Stimulated activated naive CD8-positive, alpha-beta T cell treated with anti-CD3 and anti-CD28 coated beads, Interleukin-15, amount 100 ng/mL, for 72 hours (primary cell): ENCODE data around the gene TRIP12.
A peak's percentile ranks its signal among the peaks of the same experiment; 100 is the strongest.
"Not testable (repeated sequence)": the region's sequence is repeated elsewhere in the genome, so short reads cannot be mapped to it uniquely, and the experiment has no call there.

ENCODE experiments used
- ATAC-seq: fragments of 150-1000 bp; cut with Tn5 transposase; 2 replicates; pipeline ENCODE4 v1.10.0; 2021; ENCODE audit warnings: mild to moderate bottlenecking, moderate library complexity
- DNase-seq, 2 donors: peaks; one replicate each; pipeline ENCODE4 v3.0.0; 2021 to 2022
- H3K27ac Mint-ChIP-seq, 2 donors: one replicate each; pipeline ENCODE4 v1.8.0; 2022; ENCODE audit warnings: mild to moderate bottlenecking in 2 of 2, mixed read lengths in 2 of 2, moderate library complexity in 2 of 2
- H3K27me3 Mint-ChIP-seq: one replicate; pipeline ENCODE4 v1.8.0; 2022; ENCODE audit warnings: mixed read lengths
- H3K4me1 Mint-ChIP-seq: one replicate; pipeline ENCODE4 v1.8.0; 2022; ENCODE audit warnings: mild to moderate bottlenecking, mixed read lengths
- H3K4me3 Mint-ChIP-seq, 2 donors: one replicate each; pipeline ENCODE4 v1.8.0; 2022; ENCODE audit warnings: mild to moderate bottlenecking in 2 of 2, mixed read lengths in 2 of 2, moderate library complexity in 1 of 2
- H3K9me3 Mint-ChIP-seq, 2 donors: one replicate each; pipeline ENCODE4 v1.8.0; 2022; ENCODE audit warnings: mixed read lengths in 2 of 2

TRIP12 gene

DNA sequence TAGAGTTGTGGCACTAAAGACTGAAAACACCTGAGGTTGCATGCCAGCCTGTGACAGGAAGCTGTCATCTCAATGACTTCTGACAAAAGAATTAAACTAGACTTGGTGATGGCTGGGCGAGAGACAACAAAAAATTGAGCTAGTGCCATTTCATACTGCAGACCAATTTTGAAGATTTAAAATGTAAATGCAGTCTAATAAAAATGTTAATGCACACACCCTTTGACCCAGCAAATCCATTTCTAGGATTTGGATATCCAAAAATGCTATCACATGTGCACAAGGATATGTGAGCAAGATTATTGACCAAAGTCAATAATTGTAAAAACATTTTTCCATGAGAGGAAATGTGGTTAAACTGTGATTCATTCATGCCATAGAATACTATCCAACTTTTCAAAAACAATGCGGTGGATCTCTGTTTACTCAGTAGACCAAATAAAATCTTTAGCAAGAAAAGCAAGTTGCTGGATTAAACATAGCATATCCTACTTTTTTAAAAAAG is 6.1 kb upstream of the TRIP12 start:
- DNase-seq (no peak), ATAC-seq (no peak)
- H3K4me1 Mint-ChIP-seq: peaks cover 31% of the 10 kb centered on the region
- H3K4me3 Mint-ChIP-seq: no peak overlapping the region
- no peaks in the 10 kb centered on the region for H3K27me3 Mint-ChIP-seq
- no peak overlapping the region for H3K27ac Mint-ChIP-seq
- no peaks in the 10 kb centered on the region for H3K9me3 Mint-ChIP-seq

DNA sequence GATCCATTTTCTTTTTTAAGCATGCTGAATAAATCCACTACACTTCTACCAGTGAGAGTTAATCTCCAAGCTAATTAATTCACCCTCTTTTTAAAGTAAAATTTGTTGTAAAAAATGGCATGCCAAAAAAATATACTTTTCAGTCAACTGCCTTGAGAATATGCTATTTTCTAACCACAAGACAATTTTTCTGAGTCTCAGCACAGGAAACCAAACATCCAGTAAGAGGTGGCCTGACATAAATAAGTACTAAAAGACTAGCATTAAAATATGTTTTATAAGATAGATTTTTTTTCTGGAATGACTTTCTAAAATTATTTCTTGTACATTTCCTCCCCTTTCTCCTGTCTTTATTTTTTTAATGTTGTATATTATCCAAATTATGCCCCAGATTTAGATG is 3.4 kb upstream of the TRIP12 start:
- no peak overlapping the region for H3K4me3 Mint-ChIP-seq
- ATAC-seq: no peak

DNA sequence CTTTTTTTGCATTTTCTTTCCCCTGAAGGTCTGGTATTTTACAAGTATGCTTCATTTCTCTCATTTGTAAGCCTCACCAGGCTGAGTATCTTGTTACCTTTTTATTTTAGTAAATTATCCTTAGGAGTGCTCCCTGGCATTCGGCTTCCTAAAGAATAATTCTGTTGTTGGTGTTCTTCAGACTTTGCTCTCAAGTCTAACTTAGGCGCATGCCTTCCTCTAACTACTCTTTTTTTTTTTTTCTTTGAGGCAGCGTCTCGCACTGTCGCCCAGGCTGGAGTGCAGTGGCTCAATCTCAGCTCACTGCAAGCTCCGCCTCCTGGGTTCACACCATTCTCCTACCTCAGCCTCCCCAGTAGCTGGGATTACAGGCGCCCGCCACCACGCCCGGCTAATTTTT is 2.7 kb upstream of the TRIP12 start:
- Mint-ChIP-seq H3K4me1 (peaks cover 30% of the 10 kb centered on the region), H3K4me3 (peak overlapping the region in 1 of 2 donors; percentile 43)
- H3K27ac Mint-ChIP-seq, H3K27me3 Mint-ChIP-seq, ATAC-seq, DNase-seq, H3K9me3 Mint-ChIP-seq: not testable (repeated sequence)

More for the DNA sequence above, 3.4 kb upstream of the TRIP12 start:
- DNase-seq: no peak
- Mint-ChIP-seq H3K27me3 (no peaks in the 10 kb centered on the region), H3K4me1 (peaks cover 25% of the 10 kb centered on the region), H3K27ac (no peak overlapping the region), H3K9me3 (no peaks in the 10 kb centered on the region)

DNA sequence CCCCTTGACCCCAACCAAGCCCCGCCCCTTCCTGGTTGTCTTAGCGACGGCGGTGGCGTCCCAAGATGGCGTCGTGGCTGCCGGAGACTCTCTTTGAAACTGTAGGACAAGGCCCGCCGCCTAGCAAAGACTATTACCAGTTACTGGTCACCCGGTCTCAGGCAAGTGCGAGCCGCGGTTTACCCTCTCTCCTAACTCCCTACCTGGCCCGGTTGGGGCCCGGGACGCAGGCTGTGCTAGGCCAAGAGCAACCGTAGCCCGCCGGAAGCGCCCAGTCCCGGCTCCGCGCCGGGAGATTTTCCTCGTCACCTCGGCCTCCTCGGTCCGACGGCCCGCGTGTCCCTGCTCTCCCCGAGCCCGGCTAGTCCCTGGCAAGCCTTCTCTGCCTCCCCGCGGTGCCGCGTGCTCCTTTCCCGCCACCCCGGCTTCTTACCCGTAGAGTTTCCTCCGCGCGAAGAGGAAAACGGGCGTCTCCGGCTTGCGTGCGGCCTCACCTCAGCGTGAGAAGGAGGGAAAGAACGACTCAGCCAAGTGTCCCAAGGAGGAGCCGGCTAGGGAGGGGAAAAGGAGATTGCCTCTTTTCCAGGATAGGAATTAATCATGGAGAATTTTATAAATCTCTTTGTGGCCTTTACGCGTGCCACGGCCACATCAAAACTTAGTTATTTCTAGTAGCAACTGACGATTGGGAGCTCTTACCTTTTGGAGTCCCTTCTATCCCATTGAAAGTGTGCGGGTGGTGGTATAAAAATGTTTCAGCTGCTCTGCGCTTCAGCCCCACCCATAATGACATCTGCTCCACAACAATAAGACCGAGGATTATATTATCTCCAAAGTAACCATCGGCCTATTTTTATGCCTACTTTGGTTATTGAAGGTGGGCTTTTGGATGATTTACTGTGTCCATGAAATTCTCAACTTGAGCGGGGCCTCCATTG is 909 bp upstream of the TRIP12 start, which contains the start of gene FBXO36:
FBXO36 (plus strand) TSS at position 55 of the 938 bp plus-strand sequence; CDS start at position 66, 11 bp downstream.
- no peak for DNase-seq
- no peaks in the 10 kb centered on the region for H3K27me3 Mint-ChIP-seq
- peak; percentile 71 for ATAC-seq
- peaks cover 0 to 4% of the 10 kb centered on the region in 2 donors for H3K9me3 Mint-ChIP-seq
- H3K27ac Mint-ChIP-seq: peak within 1 kb of the TSS; percentile 99 to 100
- peak within 1 kb of the TSS; percentile 96 to 98 for H3K4me3 Mint-ChIP-seq
- peaks cover 45% of the 10 kb centered on the region for H3K4me1 Mint-ChIP-seq

DNA sequence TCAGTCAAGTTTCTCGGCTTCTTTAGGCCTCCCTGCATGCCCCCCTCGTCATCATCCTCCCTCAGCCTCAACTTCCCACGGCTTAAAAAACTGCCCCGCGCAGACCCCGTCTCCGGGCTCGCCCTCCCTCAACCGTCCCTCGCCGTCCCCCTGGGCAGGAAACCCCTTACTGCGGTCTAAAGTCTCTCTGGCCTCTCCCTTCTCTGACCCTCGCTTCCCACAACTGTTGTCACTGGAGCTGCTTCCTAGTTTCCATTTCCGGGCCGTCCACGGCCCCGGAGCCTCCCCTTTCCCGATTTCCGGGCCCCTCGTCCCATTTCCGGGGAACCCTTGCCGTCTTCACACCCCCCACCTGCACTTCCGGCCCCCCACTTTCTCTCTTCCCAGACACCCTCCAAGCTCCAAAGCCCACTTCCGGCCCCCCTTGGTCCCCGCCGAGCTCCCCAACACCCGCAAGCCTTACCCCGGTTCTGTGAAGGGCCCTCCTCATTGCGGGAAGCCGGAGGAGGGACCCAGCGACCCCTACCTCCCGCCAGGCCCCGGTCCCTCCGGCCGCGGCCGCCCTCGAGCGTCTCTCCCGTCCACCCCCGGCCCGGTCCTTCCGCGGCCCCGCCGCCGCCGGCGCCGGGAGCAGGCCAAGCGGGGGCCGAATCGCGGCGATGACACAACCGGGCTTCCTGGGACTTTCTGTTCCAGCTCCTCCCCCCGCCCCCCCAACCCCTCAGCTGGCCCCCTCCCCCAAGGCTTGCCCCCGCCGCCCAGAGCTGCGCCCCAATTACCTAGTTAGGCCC is 513 bp downstream of the TRIP12 start:
- Mint-ChIP-seq H3K9me3 (peaks cover 0 to 8% of the 10 kb centered on the region in 2 donors), H3K27ac (peak overlapping the region; percentile 99 to 100), H3K4me1 (peaks cover 42% of the 10 kb centered on the region), H3K27me3 (no peaks in the 10 kb centered on the region), H3K4me3 (peak overlapping the region; percentile 96 to 98)
- DNase-seq (peak in 1 of 2 donors; percentile 76), ATAC-seq (peak; percentile 52)

DNA sequence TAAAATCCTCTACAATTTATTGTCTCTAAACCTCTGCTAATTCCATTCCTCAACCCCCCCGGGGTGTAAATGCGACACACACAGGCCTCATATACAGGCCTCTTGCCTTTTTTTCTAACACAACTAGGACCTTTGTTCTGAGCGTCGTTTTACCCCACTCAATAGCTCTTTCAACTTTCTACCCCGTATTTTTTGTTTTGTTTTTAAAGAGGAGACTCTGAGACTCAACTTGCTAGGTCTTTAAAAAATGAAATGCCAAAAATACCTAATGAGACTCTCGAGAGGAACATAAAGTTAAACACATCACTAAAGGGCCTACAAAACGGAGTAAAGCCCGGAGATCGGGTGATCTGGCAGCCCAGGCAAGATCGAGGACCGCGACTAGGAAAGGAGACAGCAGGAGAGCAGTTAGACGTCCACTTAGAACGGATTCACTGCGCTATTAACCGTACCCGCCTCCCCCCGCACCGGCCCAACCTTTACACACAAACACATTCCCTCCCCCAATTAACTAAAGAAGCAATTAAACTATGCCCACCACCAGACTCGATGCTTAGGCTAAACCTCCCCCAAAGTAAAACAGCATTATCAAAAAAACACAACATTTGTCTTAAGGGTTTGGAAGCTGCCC is 1.7 kb downstream of the TRIP12 start:
- Mint-ChIP-seq H3K4me3 (peak overlapping the region; percentile 96 to 98), H3K27me3 (no peaks in the 10 kb centered on the region), H3K9me3 (peaks cover 0 to 8% of the 10 kb centered on the region in 2 donors), H3K27ac (peak overlapping the region; percentile 36 to 99), H3K4me1 (peaks cover 36% of the 10 kb centered on the region)
- DNase-seq (peak; percentile 27 to 28), ATAC-seq (no peak)

DNA sequence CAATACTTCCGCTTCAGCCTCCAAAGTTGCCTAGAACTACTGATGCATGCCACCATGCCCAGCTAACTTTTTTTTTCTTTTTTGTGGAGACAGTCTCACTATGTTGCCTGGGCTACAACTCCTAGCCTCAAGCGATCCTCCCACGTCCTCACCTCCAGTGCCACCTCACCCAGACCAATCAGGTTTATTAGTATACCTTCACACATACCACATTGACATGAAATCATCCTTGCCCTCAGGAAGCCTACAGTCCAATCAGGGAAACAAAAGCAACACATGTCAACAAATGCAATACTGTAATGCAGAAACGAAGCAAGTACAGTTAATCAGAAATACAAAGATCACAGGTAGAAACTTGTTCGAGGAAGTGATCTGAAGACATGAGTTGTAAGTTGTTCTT is 4.0 kb downstream of the TRIP12 start:
- ATAC-seq: no peak
- no peak for DNase-seq
- Mint-ChIP-seq H3K27me3 (no peaks in the 10 kb centered on the region), H3K4me3 (no peak overlapping the region), H3K9me3 (peaks cover 0 to 8% of the 10 kb centered on the region in 2 donors), H3K27ac (no peak overlapping the region), H3K4me1 (peaks cover 40% of the 10 kb centered on the region)

DNA sequence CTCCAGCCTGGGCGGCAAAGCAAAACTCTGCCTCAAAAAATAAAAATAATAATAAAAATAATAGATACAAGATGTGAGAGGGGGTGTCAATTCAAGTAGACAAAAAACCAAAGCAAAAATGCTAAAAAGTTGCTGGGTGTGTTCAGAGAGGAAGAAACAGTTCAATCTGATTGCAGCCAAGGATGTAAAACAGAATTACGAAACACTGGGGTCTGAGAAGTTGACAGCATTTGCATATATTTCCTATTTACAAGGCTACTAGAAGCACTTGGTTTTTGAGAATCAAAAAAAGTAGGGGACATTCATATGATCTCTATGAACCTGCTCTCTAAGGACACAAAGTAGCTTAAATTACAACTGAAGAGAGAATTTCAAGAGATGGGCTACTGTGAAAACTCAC is 7.6 kb downstream of the TRIP12 start:
- Mint-ChIP-seq H3K27me3 (no peaks in the 10 kb centered on the region), H3K9me3 (peaks cover 0 to 8% of the 10 kb centered on the region in 2 donors), H3K4me1 (peaks cover 56% of the 10 kb centered on the region), H3K27ac (no peak overlapping the region), H3K4me3 (no peak overlapping the region)
- no peak for DNase-seq
- ATAC-seq: no peak

DNA sequence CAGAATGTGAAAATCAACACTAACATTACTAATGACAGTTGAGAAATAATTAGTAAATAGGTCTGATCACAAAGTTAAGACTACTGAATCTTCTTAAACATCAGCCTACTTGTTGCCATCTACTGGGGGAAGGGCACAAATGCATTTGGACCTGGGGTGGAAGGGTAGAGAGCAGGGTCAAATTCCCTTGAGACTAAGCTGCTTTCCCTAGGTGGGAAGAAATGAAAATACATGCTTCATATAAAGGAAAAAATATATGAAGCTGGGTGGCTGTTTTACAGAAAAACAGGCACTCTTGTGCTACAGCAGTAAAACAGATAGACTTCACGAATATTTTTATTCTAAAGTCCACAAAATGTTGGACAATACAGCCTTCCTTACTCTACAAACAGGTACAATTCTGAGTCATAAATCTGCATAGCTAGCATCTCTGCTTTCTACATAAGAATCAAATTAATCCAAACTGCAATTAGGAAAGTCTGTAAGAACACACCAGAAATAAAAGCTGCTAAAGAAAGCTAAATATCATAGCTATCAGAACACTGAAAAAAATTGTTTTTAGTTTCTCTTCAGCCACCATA is 10.9 kb downstream of the TRIP12 start:
- no peak overlapping the region for H3K4me3 Mint-ChIP-seq
- ATAC-seq (peak; percentile 70), DNase-seq (no peak)
- H3K4me1 Mint-ChIP-seq: peaks cover 40% of the 10 kb centered on the region
- H3K27ac Mint-ChIP-seq: no peak overlapping the region
- no peaks in the 10 kb centered on the region for H3K9me3 Mint-ChIP-seq
- no peaks in the 10 kb centered on the region for H3K27me3 Mint-ChIP-seq

DNA sequence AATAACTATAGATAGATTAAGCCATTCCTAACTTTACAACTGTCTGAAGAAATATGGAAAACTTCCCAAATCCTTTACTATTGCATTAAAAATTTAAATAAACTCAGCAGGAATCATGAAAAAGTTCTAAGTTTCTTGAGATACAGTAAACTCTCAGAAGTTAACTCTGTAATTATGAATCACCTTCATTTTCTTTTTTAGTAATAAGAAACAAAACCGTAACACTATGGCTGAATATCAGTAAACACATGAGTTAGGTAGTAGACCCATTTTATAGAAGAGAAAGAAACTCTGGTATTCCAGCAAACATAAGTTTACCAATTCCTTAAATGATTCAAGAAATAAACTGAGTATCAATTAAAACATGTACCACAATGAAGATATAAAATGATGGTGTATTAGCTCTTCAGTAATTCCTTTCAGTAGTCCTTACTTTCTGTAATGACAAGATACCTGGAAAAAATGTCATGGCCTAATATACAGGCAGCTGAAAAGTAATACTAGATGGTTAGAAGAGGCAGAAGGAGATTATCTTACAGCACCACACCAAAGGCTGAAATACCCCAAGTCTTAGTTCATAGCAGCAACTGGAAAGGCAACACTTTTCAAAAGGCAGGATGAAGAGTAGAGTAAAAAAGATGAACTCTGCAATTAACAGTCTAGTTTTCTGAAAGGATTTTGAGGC is 11.5 kb downstream of the TRIP12 start:
- peaks cover 44% of the 10 kb centered on the region for H3K4me1 Mint-ChIP-seq
- no peaks in the 10 kb centered on the region for H3K9me3 Mint-ChIP-seq
- H3K27ac Mint-ChIP-seq: peak overlapping the region in 1 of 2 donors; percentile 42
- DNase-seq (no peak), ATAC-seq (peak; percentile 35)
- no peaks in the 10 kb centered on the region for H3K27me3 Mint-ChIP-seq
- H3K4me3 Mint-ChIP-seq: peak overlapping the region; percentile 8 to 30

DNA sequence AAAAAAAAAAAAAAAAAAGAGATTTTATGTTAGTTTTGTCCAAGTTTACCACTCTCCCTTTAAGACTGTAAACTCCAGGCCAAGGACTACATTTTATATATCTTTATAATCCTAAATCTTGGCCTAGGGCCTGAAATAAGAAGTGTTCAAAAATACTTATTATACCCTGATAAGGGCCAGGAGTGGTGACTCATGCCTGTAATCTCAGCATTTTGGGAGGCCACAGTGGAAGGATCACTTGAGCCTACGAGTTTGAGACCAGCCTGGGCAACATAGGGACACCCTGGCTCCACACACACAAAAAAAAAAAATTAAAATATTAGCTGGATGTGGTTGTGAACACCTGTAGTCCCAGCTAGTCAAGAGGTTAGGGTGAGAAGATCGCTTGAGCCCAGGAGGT is 12.7 kb downstream of the TRIP12 start:
- no peak overlapping the region for H3K4me3 Mint-ChIP-seq
- H3K4me1 Mint-ChIP-seq: peaks cover 45% of the 10 kb centered on the region
- ATAC-seq (no peak), DNase-seq (no peak)
- H3K27ac Mint-ChIP-seq: no peak overlapping the region
- H3K9me3 Mint-ChIP-seq: no peaks in the 10 kb centered on the region
- H3K27me3 Mint-ChIP-seq: no peaks in the 10 kb centered on the region

DNA sequence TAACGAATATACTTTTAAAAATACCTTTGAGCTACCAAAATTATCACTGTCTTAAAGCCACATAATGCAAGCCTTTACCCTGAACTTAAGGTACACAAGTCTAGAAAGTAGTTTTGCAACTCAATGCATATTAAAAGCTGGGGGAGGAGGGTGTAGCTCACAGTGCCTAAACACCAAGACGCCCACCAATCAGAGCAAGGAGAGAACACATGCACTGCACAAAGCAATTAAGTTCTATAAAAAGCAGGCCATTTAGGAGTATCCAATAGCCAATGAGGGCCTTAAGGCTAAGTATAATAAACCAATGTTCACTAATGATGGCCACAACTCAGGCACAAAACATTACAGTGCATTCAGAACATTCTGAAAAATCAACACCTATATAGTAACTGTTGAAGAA is 16.2 kb downstream of the TRIP12 start:
- Mint-ChIP-seq H3K4me3 (no peak overlapping the region), H3K27me3 (no peaks in the 10 kb centered on the region), H3K4me1 (peaks cover 46% of the 10 kb centered on the region), H3K9me3 (no peaks in the 10 kb centered on the region), H3K27ac (no peak overlapping the region)
- no peak for ATAC-seq
- DNase-seq: no peak

DNA sequence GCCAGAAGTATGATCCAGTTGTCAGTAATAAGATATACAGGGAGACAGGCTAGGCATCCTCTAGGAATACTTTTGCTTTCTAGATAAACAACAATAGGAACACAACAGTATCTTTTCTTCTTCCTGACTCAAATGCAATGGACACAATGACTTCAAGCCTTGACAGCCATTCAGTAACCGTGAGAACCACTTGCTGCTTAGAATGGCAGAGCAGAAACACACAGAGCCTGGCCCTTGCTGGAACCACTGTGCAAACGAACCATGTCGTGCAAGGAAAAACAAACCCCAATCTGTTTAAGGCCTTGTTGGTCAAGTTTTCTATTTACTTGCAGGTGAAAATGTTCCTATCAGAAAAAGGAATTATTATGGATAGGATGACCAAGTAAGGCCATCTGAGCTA is 18.8 kb downstream of the TRIP12 start:
- no peaks in the 10 kb centered on the region for H3K27me3 Mint-ChIP-seq
- peaks cover 52% of the 10 kb centered on the region for H3K4me1 Mint-ChIP-seq
- H3K27ac Mint-ChIP-seq: no peak overlapping the region
- H3K4me3 Mint-ChIP-seq: no peak overlapping the region
- DNase-seq (no peak), ATAC-seq (no peak)
- H3K9me3 Mint-ChIP-seq: no peaks in the 10 kb centered on the region

DNA sequence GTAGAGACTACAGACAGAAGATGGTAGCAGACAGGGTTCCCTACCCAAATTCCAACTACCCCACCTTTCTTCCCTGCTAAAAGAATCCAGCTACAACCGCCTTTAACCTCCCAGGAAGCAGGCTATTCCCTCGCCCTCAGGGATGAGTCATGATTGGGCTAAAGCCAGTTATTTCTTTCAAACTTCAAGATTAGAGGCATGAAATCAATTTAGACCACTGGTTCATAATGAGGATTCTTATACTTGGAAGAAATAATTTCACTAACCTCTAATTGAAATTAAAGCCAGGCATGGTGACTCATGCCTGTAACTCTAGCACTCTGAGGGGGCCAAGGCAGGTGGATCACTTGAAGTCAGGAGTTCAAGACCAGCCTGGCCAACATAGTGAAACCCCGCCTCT is 20.0 kb downstream of the TRIP12 start:
- Mint-ChIP-seq H3K27me3 (no peaks in the 10 kb centered on the region), H3K4me1 (peaks cover 65% of the 10 kb centered on the region), H3K9me3 (no peaks in the 10 kb centered on the region), H3K4me3 (no peak overlapping the region), H3K27ac (no peak overlapping the region)
- no peak for ATAC-seq
- DNase-seq: no peak
